ENCODE measurements around the gene OR1J1. TPM values are rescaled to one million over a fixed set of nuclear protein-coding genes. Genes with fewer than 3 reads are reported as not detected.

The OR1J1 gene
- total RNA-seq, 1 experiment from 2014 or later, result not detected

- Histone ChIP-seq H3K27me3 (ENCODE audit: control insufficient read depth, insufficient read depth, low read length) (no peaks in the 10 kb centered on the region), H3K4me3 (ENCODE audit: low read depth in 2 of 2, low read length in 2 of 2) (no peak overlapping the region), H3K27ac (ENCODE audit: low read length) (no peak overlapping the region), H3K36me3 (ENCODE audit: control insufficient read depth, insufficient read depth, low read length) (no peaks in the 10 kb centered on the region), H3K4me1 (ENCODE audit: control insufficient read depth, insufficient read depth, low read length) (no peaks in the 10 kb centered on the region), H3K9me3 (ENCODE audit: control insufficient read depth, insufficient read depth, low read depth, low read length) (no peaks in the 10 kb centered on the region)
- TF ChIP-seq REST (IDR thresholded peaks at IDR 0.05; ENCODE audit: insufficient read depth in 1 of 2, low read depth in 2 of 2, low read length in 1 of 2) (no peak), TCF7L2 (IDR thresholded peaks at IDR 0.05; ENCODE audit: low read depth, low read length) (no peak), POLR2AphosphoS5 (IDR thresholded peaks at IDR 0.05; ENCODE audit: low read depth, low read length) (no peak), CTCF (IDR thresholded peaks at IDR 0.05) (no peak), SIN3A (IDR thresholded peaks at IDR 0.05; ENCODE audit: borderline replicate concordance, insufficient read depth, low read depth, low read length) (no peak)
- ChIA-PET CTCF (no interaction called here), POLR2A (no interaction called here)
- DNase-seq (ENCODE audit: low read depth, low spot score), result no peak
- no TSS peak for BruUV-seq (replicated peaks)
- no peak for ATAC-seq
- in situ Hi-C loops (cut with HindIII; ENCODE audit: low pct_unique_long_range_greater_than_20kb, low sequenced_read_pairs) (no loop called here), intact Hi-C loops (cut with micrococcal nuclease; ENCODE audit: unreplicated experiment) (no loop called here)
These were observed 35.2 kb downstream of the OR1J1 start for GRCh38 chr9:122442568-122442967.

Other genes starting within 250 kb of the OR1J1 start
- 0.62 TPM for gene LHX6, start 249.0 kb downstream of the OR1J1 start, total RNA-seq (2021; ENCODE audit: unreplicated experiment)
- 19.2 TPM for gene RBM18, start 213.1 kb downstream of the OR1J1 start, total RNA-seq (2021; ENCODE audit: unreplicated experiment)
- gene MRRF, start 213.0 kb downstream of the OR1J1 start, total RNA-seq (2021; ENCODE audit: unreplicated experiment), result 28.4 TPM
- 61.2 TPM for gene PTGS1, start 106.9 kb downstream of the OR1J1 start, total RNA-seq (2021; ENCODE audit: unreplicated experiment)
- gene OR1J2, start 32.9 kb upstream of the OR1J1 start, total RNA-seq (2021; ENCODE audit: unreplicated experiment), result not detected
- not detected for gene OR1J4, start 41.2 kb upstream of the OR1J1 start, total RNA-seq (2021; ENCODE audit: unreplicated experiment)
- not detected for gene OR1N1, start 49.4 kb upstream of the OR1J1 start, total RNA-seq (2021; ENCODE audit: unreplicated experiment)
- not detected for gene OR1N2, start 75.2 kb upstream of the OR1J1 start, total RNA-seq (2021; ENCODE audit: unreplicated experiment)
- not detected for gene OR1L8, start 105.5 kb upstream of the OR1J1 start, total RNA-seq (2021; ENCODE audit: unreplicated experiment)
- gene OR1Q1, start 136.8 kb upstream of the OR1J1 start, total RNA-seq (2021; ENCODE audit: unreplicated experiment), result not detected
- not detected for gene OR1B1, start 179.7 kb upstream of the OR1J1 start, total RNA-seq (2021; ENCODE audit: unreplicated experiment)
- gene OR1L1, start 183.8 kb upstream of the OR1J1 start, total RNA-seq (2021; ENCODE audit: unreplicated experiment), result not detected
- gene OR1L3, start 197.2 kb upstream of the OR1J1 start, total RNA-seq (2021; ENCODE audit: unreplicated experiment), result not detected
- gene OR1L4, start 246.1 kb upstream of the OR1J1 start, total RNA-seq (2021; ENCODE audit: unreplicated experiment), result not detected